Activated B cell treated with CpG ODN at 0.5 μM for 24 hours (primary cell): Measurements from ENCODE around the gene MVD. TPM values are rescaled to one million over a fixed set of nuclear protein-coding genes. Genes with fewer than 3 reads are reported as not detected.

Experiments
- ATAC-seq: fragments of 200-7000 bp; cut with Tn5 transposase; one replicate; pipeline ENCODE4 v1.10.0; 2021; ENCODE audit warnings: low read depth, mild to moderate bottlenecking, moderate library complexity
- CTCF ChIA-PET: fragments of 350-600 bp; sonication (Branson Sonifier 250); formaldehyde crosslinking; loops from one replicate; lab custom pipeline; 2021; ENCODE audit warnings: antibody characterized with exemption; lab: Charles Lee
- POLR2A ChIA-PET: fragments of 350-600 bp; sonication (Branson Sonifier 250); formaldehyde crosslinking; loops from one replicate; lab custom pipeline; 2021; ENCODE audit warnings: antibody characterized with exemption; lab: Charles Lee
- DNase-seq: peaks from one replicate; pipeline ENCODE4 v3.0.0; 2022
- H3K27ac Mint-ChIP-seq: one replicate; pipeline ENCODE4 v1.8.0; 2020; ENCODE audit warnings: mixed read lengths
- H3K27me3 Mint-ChIP-seq: one replicate; pipeline ENCODE4 v1.8.0; 2021; ENCODE audit warnings: mixed read lengths
- H3K36me3 Mint-ChIP-seq: one replicate; pipeline ENCODE4 v1.8.0; 2021; ENCODE audit warnings: low read depth, mixed read lengths
- H3K4me1 Mint-ChIP-seq: one replicate; pipeline ENCODE4 v1.8.0; 2021; ENCODE audit warnings: mixed read lengths
- H3K4me3 Mint-ChIP-seq: one replicate; pipeline ENCODE4 v1.8.0; 2020; ENCODE audit warnings: mild to moderate bottlenecking, mixed read lengths
- H3K9me3 Mint-ChIP-seq: one replicate; pipeline ENCODE4 v1.8.0; 2020; ENCODE audit warnings: mixed read lengths
- CTCF ChIP-seq: fragments of 200-600 bp; IDR thresholded peaks from one replicate; pipeline ENCODE4 v1.8.0; 2022; ENCODE audit warnings: antibody characterized with exemption, mild to moderate bottlenecking
- intact Hi-C: fragments of 100-400 bp; cut with micrococcal nuclease; formaldehyde crosslinking; loops from one replicate; pipeline ENCODE4 v1.15.1; 2024
- total RNA-seq: library from RNA; stranded (reverse); gene quantifications from 2 replicates; pipeline ENCODE4 v1.2.3, GENCODE V29; 2022

Gene MVD
- total RNA-seq, 1 donor from 2014 or later = 140 TPM

DNA sequence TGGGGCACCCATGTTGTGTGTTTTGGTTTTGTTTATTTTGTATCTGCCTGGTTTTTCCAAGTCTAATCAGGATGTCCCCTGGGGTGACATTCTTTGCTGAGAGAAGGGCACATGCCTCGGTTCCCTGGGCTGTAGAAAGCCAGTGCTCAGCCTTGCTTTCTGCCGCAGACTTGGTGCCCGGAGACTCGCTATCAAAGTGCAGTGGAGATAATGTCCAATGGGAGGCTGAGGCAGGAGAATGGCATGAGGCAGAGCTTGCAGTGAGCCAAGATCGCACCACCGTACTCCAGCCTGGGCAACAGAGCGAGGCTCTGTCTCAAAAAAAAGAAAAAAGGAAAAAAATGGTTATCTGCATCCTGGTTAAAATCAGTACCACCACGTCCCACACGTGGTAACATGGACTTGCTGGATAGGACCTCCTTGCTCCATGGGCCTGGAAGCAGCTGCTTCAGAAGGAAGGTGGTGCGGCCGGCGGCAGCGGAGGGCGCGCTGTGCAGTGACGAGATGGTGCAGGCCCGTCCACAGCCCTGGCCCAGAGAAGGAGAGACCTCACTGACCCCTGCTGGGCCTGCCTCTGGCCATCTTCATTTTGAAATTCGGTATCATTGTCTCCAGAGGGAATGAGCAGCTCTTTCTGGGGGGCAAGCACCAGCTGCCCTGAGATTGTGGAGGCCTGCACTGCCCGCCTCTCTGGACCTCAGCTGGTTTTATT is 43.8 kb downstream of the MVD start:
- intact Hi-C loops = no loop called here
- no peaks in the 10 kb centered on the region for H3K4me1 Mint-ChIP-seq
- TF ChIP-seq CTCF = no peak
- H3K4me3 Mint-ChIP-seq = no peak overlapping the region
- ChIA-PET CTCF (no interaction called here), POLR2A (no interaction called here)
- ATAC-seq (no peak), DNase-seq (no peak)
- no peaks in the 10 kb centered on the region for H3K27me3 Mint-ChIP-seq
- no peak overlapping the region for H3K27ac Mint-ChIP-seq
- peaks cover 75% of the 10 kb centered on the region for H3K36me3 Mint-ChIP-seq
- no peaks in the 10 kb centered on the region for H3K9me3 Mint-ChIP-seq

- no peak for TF ChIP-seq CTCF
- DNase-seq (no peak), ATAC-seq (no peak)
- Mint-ChIP-seq H3K27me3 (no peaks in the 10 kb centered on the region), H3K4me1 (no peaks in the 10 kb centered on the region), H3K27ac (no peak overlapping the region), H3K36me3 (peaks cover 75% of the 10 kb centered on the region), H3K4me3 (no peak overlapping the region), H3K9me3 (no peaks in the 10 kb centered on the region)
- intact Hi-C loops = no loop called here
- ChIA-PET POLR2A (interaction anchor here (0.7 kb wide), 2 partner anchors 15 to 92 kb away, joined by 3 read pairs; no protein-coding TSS in a partner anchor), CTCF (no interaction called here)
Observed at GRCh38 chr16:88618182-88618955, 44.5 kb downstream of the MVD start.

DNA sequence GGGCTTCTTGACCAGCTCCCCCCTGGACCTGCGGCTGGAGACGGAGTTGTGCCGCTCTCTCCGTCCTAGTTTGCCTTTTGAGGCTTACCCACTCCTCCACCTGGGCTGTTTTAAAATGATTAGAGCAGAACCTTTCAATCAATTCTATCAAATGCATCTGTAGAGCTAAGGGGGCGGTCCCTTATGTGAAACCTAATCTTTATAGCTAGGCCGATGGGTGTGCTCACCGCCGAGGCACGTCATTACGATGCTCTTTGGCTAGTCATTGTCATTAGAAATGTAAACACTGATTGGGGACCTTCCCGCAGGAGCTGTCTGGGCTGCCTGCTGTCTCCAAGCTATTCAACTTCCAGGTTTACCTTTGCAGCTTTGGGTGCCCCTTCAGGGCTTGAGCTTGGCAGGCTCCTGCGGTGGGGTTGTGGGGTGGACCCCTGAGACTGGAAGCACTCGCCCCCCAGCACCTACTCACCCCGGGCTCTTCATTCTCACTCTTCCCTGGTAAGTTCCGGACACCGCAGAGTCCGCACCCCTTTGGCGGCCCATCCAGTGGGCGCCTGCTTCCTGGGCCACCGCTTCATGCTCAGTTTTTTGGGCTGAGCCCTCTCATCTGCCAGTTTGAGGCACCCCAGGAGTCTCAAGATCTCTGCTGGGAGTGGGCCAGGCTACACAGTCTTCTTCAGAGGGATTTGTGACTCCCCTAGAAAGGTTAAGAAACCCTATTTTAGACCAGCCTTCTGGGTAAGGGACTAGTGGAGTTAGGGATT is 45.4 kb downstream of the MVD start:
- ATAC-seq (no peak), DNase-seq (no peak)
- H3K4me3 Mint-ChIP-seq = no peak overlapping the region
- H3K9me3 Mint-ChIP-seq = no peaks in the 10 kb centered on the region
- POLR2A ChIA-PET = no interaction called here
- CTCF ChIA-PET = no interaction called here
- H3K27me3 Mint-ChIP-seq = no peaks in the 10 kb centered on the region
- H3K27ac Mint-ChIP-seq = no peak overlapping the region
- TF ChIP-seq CTCF = no peak
- H3K4me1 Mint-ChIP-seq = no peaks in the 10 kb centered on the region
- intact Hi-C loops = no loop called here
- peaks cover 74% of the 10 kb centered on the region for H3K36me3 Mint-ChIP-seq

- H3K4me3 Mint-ChIP-seq = no peak overlapping the region
- ChIA-PET POLR2A (no interaction called here), CTCF (no interaction called here)
- ATAC-seq = no peak
- H3K4me1 Mint-ChIP-seq = no peaks in the 10 kb centered on the region
- no peak for DNase-seq
- no peaks in the 10 kb centered on the region for H3K27me3 Mint-ChIP-seq
- no peaks in the 10 kb centered on the region for H3K9me3 Mint-ChIP-seq
- peaks cover 71% of the 10 kb centered on the region for H3K36me3 Mint-ChIP-seq
- intact Hi-C loops = no loop called here
- TF ChIP-seq CTCF = no peak
- H3K27ac Mint-ChIP-seq = no peak overlapping the region
Observed at GRCh38 chr16:88616736-88617135, 46.2 kb downstream of the MVD start.

- no peak overlapping the region for H3K27ac Mint-ChIP-seq
- no peaks in the 10 kb centered on the region for H3K9me3 Mint-ChIP-seq
- H3K27me3 Mint-ChIP-seq = no peaks in the 10 kb centered on the region
- ChIA-PET POLR2A (interaction anchor here (0.5 kb wide), 1 partner anchor 532 kb away, joined by 3 read pairs; no protein-coding TSS in a partner anchor), CTCF (no interaction called here)
- ATAC-seq (no peak), DNase-seq (no peak)
- H3K36me3 Mint-ChIP-seq = peaks cover 72% of the 10 kb centered on the region
- no peak for TF ChIP-seq CTCF
- intact Hi-C loops = no loop called here
- H3K4me1 Mint-ChIP-seq = no peaks in the 10 kb centered on the region
- H3K4me3 Mint-ChIP-seq = no peak overlapping the region
Observed at GRCh38 chr16:88616320-88616719, 46.6 kb downstream of the MVD start.
